Esophagus squamous epithelium (tissue), 4 donors: ENCODE measurements around the gene SPX.

Experiments used
- CTCF ChIP-seq, 6 experiments: fragments of 450-650 bp in 4 of 6; fragments of 200-600 bp in 2 of 6; sonication (generic) in 2 of 6; IDR thresholded peaks; one replicate each; pipeline ENCODE4 v1.5.1; 2016 to 2019; ENCODE audit warnings: antibody characterized with exemption in 6 of 6, mild to moderate bottlenecking in 4 of 6, moderate library complexity in 4 of 6
- POLR2A ChIP-seq, 4 donors: fragments of 450-650 bp; IDR thresholded peaks; one replicate each; pipeline ENCODE4 v1.6.1; 2017; ENCODE audit warnings: antibody characterized with exemption in 4 of 4, mild to moderate bottlenecking in 4 of 4, moderate library complexity in 3 of 4

GRCh38 chr12:21576431-21576830 is 50.3 kb downstream of the SPX start:
- TF ChIP-seq CTCF (IDR thresholded peaks at IDR 0.05) (no peak), POLR2A (IDR thresholded peaks at IDR 0.05) (no peak)
